Measurements from ENCODE around the gene GRB7.

Gene GRB7

DNA sequence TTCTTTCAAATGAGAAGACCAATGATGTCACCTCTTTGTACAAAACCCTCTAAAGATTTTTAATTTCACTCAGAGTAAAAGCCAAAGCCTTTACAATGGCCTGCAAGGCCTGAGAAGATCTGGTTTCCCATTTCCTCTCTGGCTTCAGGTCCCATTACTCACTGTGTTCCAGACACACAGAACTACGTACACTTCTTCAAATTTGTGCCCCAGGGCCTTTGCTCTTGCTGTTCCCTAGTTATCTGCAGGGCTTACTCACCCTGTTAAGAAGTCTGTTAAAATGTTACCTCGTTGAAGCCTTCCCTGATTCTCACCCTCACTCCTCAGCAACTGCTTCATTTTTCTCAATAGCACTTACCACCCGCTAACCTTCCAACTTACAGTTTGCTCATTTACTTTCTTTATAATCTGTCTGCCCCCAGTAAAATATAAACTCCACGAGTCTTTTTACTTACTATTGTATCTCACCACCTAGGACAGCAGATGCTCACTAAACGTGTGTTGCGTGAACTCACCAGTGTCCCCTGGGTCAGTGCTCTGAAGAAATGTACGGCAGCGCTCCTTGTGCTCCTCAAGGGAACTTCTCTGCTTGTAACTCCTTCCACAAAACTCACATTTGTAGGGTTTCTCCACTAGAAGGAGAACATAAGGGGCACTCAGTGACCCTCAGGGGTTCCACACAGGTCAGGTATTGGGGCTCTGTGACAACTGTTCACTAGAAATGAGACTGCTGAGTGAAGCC, 50.2 kb downstream of the GRB7 start:
- DNase-seq (ENCODE audit: insufficient read length) (no peak), FAIRE-seq (no peak)
- no peak for TF ChIP-seq TAF1 (IDR thresholded peaks at IDR 0.05; ENCODE audit: borderline replicate concordance, low read depth, low read length)

DNA sequence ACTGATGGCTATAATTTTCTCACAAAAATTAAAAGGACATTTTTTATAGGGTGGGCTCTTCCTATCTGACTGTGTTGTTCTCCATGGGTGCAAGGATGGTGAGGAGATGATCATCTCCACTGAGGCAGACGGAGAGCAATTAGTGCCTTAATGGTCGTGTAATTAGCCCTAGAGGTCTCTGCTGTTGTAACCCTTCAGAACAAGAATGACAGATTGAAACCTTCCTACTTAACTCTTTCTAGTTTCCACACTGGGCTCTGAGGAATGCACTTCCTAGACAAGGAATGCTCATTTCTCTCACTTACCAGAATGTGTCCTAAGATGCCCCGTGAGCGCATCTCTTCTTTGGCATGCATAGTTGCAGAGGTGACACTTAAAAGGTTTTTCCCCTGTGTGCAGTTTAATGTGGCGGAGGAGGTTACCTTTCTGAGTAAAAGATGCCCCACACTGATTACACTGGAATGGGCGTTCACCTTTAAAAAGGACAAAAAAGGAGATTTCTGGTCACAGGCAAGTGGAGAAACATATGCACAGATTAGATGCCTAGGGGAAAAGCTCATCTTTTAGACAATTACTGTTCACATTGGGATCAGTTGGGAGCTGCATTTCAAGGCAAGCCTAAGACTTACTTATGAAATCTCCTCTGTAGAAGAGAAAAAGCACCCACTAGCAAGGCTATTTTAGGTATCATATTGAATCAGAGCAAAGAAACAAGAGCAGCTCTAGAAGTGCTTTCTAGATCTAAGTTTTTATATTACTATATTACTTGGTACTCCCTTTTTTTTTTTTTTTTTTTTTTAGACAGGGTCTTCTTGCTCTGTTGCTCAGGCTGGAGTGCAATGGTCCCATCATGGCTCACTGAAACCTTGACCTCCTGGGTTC, 53.6 kb downstream of the GRB7 start:
- FAIRE-seq: peak; percentile 87
- DNase-seq (ENCODE audit: insufficient read length): no peak
- TF ChIP-seq POLR2AphosphoS5 (IDR thresholded peaks at IDR 0.05; ENCODE audit: low read depth, low read length) (no peak), POLR2A (IDR thresholded peaks at IDR 0.05; ENCODE audit: low read depth, low read length) (no peak), TAF1 (IDR thresholded peaks at IDR 0.05; ENCODE audit: borderline replicate concordance, low read depth, low read length) (no peak)

DNA sequence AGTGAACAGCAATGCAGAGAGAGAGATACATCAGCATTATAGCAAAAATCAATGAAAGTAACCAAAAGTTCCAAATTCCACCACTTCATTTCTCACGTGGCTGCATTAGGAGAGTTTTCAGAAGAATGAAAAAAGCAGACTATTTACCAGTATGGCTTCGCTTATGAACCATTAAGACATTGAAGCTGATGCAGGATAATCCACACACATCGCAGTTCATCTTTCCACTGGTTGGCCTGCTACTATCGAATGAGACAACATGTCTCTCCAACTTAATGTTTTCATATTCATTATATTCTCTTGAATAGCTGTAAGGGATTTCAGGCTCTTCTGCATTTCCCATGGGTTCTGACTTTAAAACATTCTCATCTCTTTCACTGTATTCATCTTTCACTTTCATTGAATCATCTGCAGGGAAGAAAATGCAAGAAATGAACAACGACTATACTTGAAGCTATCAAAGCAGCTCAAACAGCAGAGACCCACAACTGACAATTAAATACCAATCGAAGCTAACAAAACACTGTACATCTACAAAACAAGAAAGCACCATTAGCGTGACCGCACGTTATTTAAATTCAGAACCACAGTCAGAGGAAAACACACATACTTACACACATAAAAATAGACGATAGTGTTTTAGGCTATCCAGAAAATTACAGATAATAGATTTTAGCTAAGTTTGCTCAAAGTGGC, 54.9 kb downstream of the GRB7 start:
- peak; percentile 94 for FAIRE-seq

DNA sequence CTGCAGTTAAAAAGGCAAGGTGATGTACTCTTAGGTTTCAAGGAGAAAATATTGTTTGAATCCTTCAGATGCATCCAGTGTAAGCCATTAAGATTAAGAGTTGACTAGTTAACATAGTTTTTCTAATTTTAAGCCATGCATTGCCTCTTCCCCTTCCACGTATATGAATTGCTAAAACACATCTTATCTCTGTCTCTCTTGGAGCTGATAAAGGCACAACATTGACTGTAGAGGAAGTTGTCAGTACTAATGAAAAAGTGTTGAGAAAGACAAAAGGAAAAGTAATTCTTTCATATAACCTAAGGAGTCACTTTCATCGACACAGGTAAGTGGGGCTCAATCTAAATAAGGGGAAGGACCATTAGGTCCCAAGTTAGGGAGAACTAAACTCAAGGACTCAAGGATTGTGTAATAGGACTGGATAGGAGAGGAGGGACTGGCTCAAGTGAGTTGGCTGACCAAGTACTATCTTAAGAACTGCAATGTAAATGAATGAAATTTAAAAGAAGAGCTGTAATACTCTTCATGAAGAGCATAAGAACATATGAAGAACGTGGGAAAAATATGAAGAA, 55.6 kb downstream of the GRB7 start:
- FAIRE-seq: no peak
- no peak for TF ChIP-seq POLR2A (IDR thresholded peaks at IDR 0.05; ENCODE audit: low read depth, low read length)
- no peak for TF ChIP-seq TAF1 (IDR thresholded peaks at IDR 0.05; ENCODE audit: borderline replicate concordance, low read depth, low read length)
- no peak for TF ChIP-seq POLR2AphosphoS5 (IDR thresholded peaks at IDR 0.05; ENCODE audit: low read depth, low read length)
- no peak for DNase-seq (ENCODE audit: insufficient read length)

More for the DNA sequence above, 54.9 kb downstream of the GRB7 start:
- DNase-seq (ENCODE audit: insufficient read length): no peak
- TF ChIP-seq POLR2AphosphoS5 (IDR thresholded peaks at IDR 0.05; ENCODE audit: low read depth, low read length) (no peak), TAF1 (IDR thresholded peaks at IDR 0.05; ENCODE audit: borderline replicate concordance, low read depth, low read length) (no peak), POLR2A (IDR thresholded peaks at IDR 0.05; ENCODE audit: low read depth, low read length) (no peak)

DNA sequence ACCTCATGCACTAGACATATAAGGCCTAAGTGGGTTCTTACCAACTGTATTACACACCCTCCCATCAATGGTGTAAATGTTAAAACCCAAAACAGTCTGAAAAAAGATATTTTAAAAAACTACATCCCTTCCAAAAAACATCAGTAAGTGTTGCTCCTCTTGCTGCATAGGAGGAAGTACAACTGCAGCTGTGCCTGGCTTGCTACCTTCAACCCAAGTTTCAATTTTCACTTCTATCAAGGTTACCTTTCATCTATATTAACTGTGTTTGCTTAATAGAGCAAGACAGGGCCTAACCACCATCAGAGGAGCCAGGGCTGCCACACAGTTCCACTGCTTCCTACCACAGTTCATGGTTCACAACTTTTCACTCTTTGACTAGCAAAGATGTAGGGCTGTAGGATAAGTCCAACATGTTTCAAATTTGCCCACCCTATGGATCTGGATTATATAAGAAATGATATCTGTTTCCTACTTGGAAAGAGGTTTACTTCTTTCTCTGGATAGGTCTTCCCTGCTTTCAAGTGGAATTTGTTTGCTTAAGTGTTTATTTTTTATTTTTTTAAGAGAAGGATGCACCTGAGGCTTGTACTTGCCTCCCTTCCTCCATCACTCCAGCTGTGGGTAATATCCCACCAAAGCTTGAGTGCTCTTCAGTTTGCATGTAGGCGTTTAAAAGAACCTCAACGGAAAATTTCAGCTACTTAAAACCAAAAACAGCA, 56.7 kb downstream of the GRB7 start:
- DNase-seq (ENCODE audit: insufficient read length) (no peak), FAIRE-seq (peak; percentile 100)
- peak; percentile 49; the same call in 1 of the 2 replicates for TF ChIP-seq POLR2AphosphoS5 (IDR thresholded peaks at IDR 0.05; ENCODE audit: low read depth, low read length)
- 0 out of 2 replicates have a peak, but pooled peaks have one; percentile 38 for TF ChIP-seq POLR2A (IDR thresholded peaks at IDR 0.05; ENCODE audit: low read depth, low read length)
- TF ChIP-seq TAF1 (IDR thresholded peaks at IDR 0.05; ENCODE audit: borderline replicate concordance, low read depth, low read length): no peak
